HG03571 (cell line): ENCODE measurements around the gene ZBTB42.
"Not testable (repeated sequence)": the region's sequence is repeated elsewhere in the genome, so short reads cannot be mapped to it uniquely, and the experiment has no call there.

ENCODE experiments used
- ATAC-seq: cut with Tn5 transposase; IDR thresholded peaks from one replicate; pipeline ENCODE4 v1.9.1; 2021; ENCODE audit not compliant: unreplicated experiment

The ZBTB42 gene

DNA sequence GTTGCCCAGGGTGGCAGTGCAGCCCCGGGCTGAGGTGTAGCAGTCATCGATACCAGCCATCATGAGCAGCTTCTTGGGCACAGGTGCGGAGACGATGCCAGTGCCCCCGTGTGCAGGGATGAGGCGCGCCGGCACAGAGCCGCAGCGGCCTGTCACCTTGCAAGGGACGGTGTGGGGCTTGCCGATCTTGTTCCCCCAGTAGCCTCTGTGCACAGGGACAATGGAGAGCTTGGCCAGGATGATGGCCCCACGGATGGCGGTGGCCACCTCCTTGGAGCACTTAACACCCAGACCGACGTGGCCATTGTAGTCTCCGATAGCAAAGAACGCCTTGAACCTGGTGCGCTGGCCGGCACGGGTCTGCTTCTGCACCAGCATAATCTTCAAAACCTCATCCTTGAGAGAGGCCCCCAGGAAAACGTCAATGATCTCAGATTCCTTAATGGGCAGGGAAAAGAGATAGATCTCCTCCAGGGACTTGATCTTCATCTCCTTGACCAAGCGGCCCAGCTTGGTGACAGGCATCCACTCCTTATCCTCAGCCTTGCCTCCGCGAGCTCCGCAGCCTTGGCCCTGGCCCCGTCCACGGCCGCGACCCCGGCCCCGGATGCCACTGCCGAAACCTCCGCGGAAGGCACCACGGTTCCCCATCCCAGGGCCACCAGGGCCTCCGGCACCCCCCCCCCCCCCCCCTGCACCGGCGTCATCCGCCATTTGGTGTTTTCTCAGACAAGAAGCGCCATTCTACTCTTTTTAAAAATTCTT is 35.5 kb downstream of the ZBTB42 start:
- not testable (repeated sequence) for ATAC-seq

GRCh38 chr14:104841730-104842129 is 40.8 kb downstream of the ZBTB42 start:
- ATAC-seq = no peak

GRCh38 chr14:104843006-104843405 is 42.1 kb downstream of the ZBTB42 start:
- no peak for ATAC-seq

- ATAC-seq = no peak
These were observed 42.8 kb downstream of the ZBTB42 start for GRCh38 chr14:104843442-104844305.

DNA sequence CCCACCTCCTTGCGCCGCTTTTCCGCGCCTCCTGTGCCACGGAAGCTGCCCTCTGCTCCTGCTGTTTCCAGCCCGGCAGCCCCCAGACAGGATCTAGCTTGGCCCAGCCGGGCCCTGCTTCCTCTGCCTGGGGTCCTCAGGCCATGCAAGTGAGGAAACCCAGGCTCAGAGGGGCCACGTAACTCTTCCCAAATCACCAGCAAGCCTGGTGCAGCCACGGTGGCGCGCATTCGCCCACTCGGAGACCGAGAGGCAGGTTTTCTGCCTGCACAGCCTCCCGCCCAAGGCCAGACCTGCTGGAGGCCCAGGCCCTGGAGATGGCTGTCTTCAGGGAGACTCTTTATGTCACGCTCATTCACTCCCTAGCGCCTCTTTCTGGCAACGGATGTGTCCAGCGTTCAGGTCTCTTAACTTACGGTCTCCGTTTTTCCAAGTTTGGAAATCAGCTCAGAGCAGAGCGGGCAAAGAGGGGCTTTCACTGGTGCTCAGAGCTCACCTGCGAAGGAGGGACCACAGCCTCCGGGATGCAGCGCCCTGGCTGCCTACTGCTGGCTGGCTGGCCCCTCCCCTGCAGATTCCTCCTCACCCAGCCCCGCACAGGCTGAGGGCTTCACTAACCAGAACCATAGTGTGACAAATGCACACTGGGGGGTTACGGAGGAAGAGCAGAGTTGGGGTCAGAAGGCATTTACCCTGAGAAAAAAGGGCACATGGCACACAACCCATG is 43.6 kb downstream of the ZBTB42 start:
- no peak for ATAC-seq

- ATAC-seq = no peak
These were observed 44.2 kb downstream of the ZBTB42 start for GRCh38 chr14:104845033-104845666.

DNA sequence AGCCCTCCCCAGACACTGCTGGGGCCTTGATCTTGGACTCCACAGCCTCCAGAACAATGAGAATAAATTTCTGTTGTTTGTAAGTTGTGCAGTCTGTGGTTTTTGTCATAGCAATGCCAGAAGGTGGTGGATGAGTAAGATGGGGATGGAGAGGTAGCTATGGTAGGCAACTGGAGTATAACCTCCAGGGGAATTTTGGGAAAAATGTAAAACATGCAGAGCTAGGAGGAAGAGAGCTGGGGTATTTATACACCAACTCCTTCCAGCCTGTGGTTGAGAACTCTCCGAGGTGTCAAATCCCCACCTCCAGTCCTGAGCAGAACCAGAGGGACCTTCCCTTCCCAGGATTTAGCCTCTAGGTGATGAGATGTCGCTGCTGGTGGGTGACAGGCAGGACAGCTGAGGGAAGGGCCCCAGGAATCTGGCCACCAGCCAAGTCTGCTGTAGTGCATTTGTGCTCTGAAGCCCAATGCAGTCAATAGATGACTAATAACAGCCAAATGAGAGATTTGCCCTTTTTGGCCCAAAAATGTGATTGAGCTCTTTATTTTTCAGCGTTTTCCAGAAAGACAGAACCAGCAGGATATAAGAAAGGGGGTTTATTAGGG is 45.0 kb downstream of the ZBTB42 start:
- no peak for ATAC-seq

GRCh38 chr14:104852280-104852663 is 51.4 kb downstream of the ZBTB42 start:
- no peak for ATAC-seq
